HG03095 (cell line): ENCODE measurements around the gene MATN3.
"Not testable (repeated sequence)": the region's sequence is repeated elsewhere in the genome, so short reads cannot be mapped to it uniquely, and the experiment has no call there.

Experiments
- ATAC-seq: cut with Tn5 transposase; IDR thresholded peaks from one replicate; pipeline ENCODE4 v1.9.1; 2021; ENCODE audit warnings: moderate library complexity; ENCODE audit not compliant: unreplicated experiment

Gene MATN3

GRCh38 chr2:20012282-20013125 lies at the start of gene MATN3:
TSS of gene MATN3 (minus strand) at chr2:20012668. CDS start at chr2:20012631, 37 bp downstream.
- ATAC-seq: no peak

GRCh38 chr2:20061940-20062339 lies 49.5 kb upstream of the MATN3 start:
- ATAC-seq: no peak

GRCh38 chr2:20061476-20061875 lies 49.0 kb upstream of the MATN3 start:
- ATAC-seq: no peak

- no peak for ATAC-seq
Observed at GRCh38 chr2:20060106-20060505, 47.6 kb upstream of the MATN3 start.

GRCh38 chr2:20057268-20057667 lies 44.8 kb upstream of the MATN3 start:
- no peak for ATAC-seq

GRCh38 chr2:20054931-20055330 lies 42.5 kb upstream of the MATN3 start:
- ATAC-seq: no peak

- ATAC-seq: no peak
Observed at GRCh38 chr2:20054119-20054518, 41.7 kb upstream of the MATN3 start.

GRCh38 chr2:20052861-20053281 lies 40.4 kb upstream of the MATN3 start:
- ATAC-seq: no peak

- no peak for ATAC-seq
Observed at GRCh38 chr2:20052229-20052851, 39.9 kb upstream of the MATN3 start.

- ATAC-seq: peak; percentile 94
Observed at GRCh38 chr2:20051532-20052228, 39.2 kb upstream of the MATN3 start, which contains the start of gene LAPTM4A. TSS of gene LAPTM4A (minus strand) at chr2:20051628. CDS start at chr2:20051520, 108 bp downstream.

- ATAC-seq: peak; percentile 30
Observed at GRCh38 chr2:20050646-20051531, 38.4 kb upstream of the MATN3 start.

GRCh38 chr2:20050104-20050645 lies 37.7 kb upstream of the MATN3 start:
- ATAC-seq: peak; percentile 21

- ATAC-seq: no peak
Observed at GRCh38 chr2:20049637-20050036, 37.2 kb upstream of the MATN3 start.

GRCh38 chr2:20048488-20049448 lies 36.3 kb upstream of the MATN3 start:
- no peak for ATAC-seq

- ATAC-seq: not testable (repeated sequence)
Observed at GRCh38 chr2:20045712-20046292, 33.3 kb upstream of the MATN3 start.

- ATAC-seq: no peak
Observed at GRCh38 chr2:20044778-20045177, 32.3 kb upstream of the MATN3 start.

GRCh38 chr2:20042531-20042930 lies 30.1 kb upstream of the MATN3 start:
- ATAC-seq: no peak

GRCh38 chr2:20040489-20041172 lies 28.2 kb upstream of the MATN3 start:
- no peak for ATAC-seq
